ENCODE data around the gene CDKN2B-AS1.

CDKN2B-AS1 gene

GRCh38 chr9:22134390-22134789 is 139.8 kb downstream of the CDKN2B-AS1 start:
- 96% methylated on average over 2 of the region's 2 CpGs for WGBS
- H3K9me3 ChIP-seq (ENCODE audit: insufficient read depth, low read depth, low read length): no peaks in the 10 kb centered on the region

DNA sequence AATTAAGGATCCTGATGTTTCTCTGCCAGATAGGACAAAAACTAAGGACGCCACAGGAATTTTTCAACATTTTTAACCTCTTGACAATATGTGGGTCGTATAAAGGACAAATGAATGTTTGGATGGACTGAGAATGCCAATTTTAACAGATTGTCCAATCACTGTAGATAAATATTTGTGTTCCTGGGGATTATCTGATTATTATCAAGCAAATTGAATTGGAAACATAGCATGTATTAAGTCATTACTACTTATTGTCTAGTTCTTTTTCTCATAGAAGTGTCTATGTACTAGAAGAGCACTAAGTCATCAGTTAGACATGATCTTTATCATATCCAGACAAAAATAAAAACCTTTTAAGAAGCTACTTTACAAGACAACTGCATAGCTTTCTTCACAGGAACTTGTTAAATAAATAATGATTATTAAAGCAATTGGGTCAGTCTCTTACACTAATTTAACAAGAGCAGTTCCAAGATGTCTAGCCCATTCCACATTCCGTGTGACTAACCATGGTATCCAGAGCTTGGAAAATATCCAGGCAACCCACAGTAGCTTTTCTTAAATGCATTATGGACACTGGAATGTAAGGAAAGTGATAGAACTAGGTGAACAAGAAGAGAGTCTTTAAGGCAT is 142.0 kb downstream of the CDKN2B-AS1 start:
- no peaks in the 10 kb centered on the region for H3K36me3 ChIP-seq (ENCODE audit: insufficient read depth, low read length)
- no peak overlapping the region for H3K27ac ChIP-seq (ENCODE audit: low read depth, low read length)
- 93% methylated on average over 3 of the region's 3 CpGs for WGBS
- H3K4me1 ChIP-seq (ENCODE audit: insufficient read depth, low read length): no peaks in the 10 kb centered on the region
- H3K4me3 ChIP-seq (ENCODE audit: low read length): no peak overlapping the region
- no peaks in the 10 kb centered on the region for H3K9me3 ChIP-seq (ENCODE audit: insufficient read depth, low read depth, low read length)
- H3K9ac ChIP-seq (ENCODE audit: low read depth, low read length): no peak overlapping the region
- no peaks in the 10 kb centered on the region for H3K27me3 ChIP-seq (ENCODE audit: insufficient read depth, low read length)

More at GRCh38 chr9:22134390-22134789, 139.8 kb downstream of the CDKN2B-AS1 start:
- Histone ChIP-seq H3K9ac (ENCODE audit: low read depth, low read length) (no peak overlapping the region), H3K27me3 (ENCODE audit: insufficient read depth, low read length) (no peaks in the 10 kb centered on the region), H3K4me3 (ENCODE audit: low read length) (no peak overlapping the region), H3K4me1 (ENCODE audit: insufficient read depth, low read length) (no peaks in the 10 kb centered on the region), H3K27ac (ENCODE audit: low read depth, low read length) (no peak overlapping the region), H3K36me3 (ENCODE audit: insufficient read depth, low read length) (no peaks in the 10 kb centered on the region)

- Histone ChIP-seq H3K36me3 (ENCODE audit: insufficient read depth, low read length) (no peaks in the 10 kb centered on the region), H3K4me3 (ENCODE audit: low read length) (no peak overlapping the region), H3K27ac (ENCODE audit: low read depth, low read length) (no peak overlapping the region), H3K9me3 (ENCODE audit: insufficient read depth, low read depth, low read length) (no peaks in the 10 kb centered on the region), H3K9ac (ENCODE audit: low read depth, low read length) (no peak overlapping the region), H3K27me3 (ENCODE audit: insufficient read depth, low read length) (no peaks in the 10 kb centered on the region), H3K4me1 (ENCODE audit: insufficient read depth, low read length) (no peaks in the 10 kb centered on the region)
- WGBS: 89% methylated on average over 4 of the region's 4 CpGs
Observed at GRCh38 chr9:22138956-22139660, 144.5 kb downstream of the CDKN2B-AS1 start.

- Histone ChIP-seq H3K4me1 (ENCODE audit: insufficient read depth, low read length) (no peaks in the 10 kb centered on the region), H3K9ac (ENCODE audit: low read depth, low read length) (no peak overlapping the region), H3K36me3 (ENCODE audit: insufficient read depth, low read length) (no peaks in the 10 kb centered on the region), H3K9me3 (ENCODE audit: insufficient read depth, low read depth, low read length) (no peaks in the 10 kb centered on the region), H3K27ac (ENCODE audit: low read depth, low read length) (no peak overlapping the region), H3K4me3 (ENCODE audit: low read length) (no peak overlapping the region), H3K27me3 (ENCODE audit: insufficient read depth, low read length) (no peaks in the 10 kb centered on the region)
- 76% methylated on average over 1 of the region's 1 CpG for WGBS
Observed at GRCh38 chr9:22141908-22142307, 147.3 kb downstream of the CDKN2B-AS1 start.

- H3K27me3 ChIP-seq (ENCODE audit: insufficient read depth, low read length): no peaks in the 10 kb centered on the region
- H3K9me3 ChIP-seq (ENCODE audit: insufficient read depth, low read depth, low read length): no peaks in the 10 kb centered on the region
- H3K4me3 ChIP-seq (ENCODE audit: low read length): no peak overlapping the region
- no peak overlapping the region for H3K9ac ChIP-seq (ENCODE audit: low read depth, low read length)
- H3K36me3 ChIP-seq (ENCODE audit: insufficient read depth, low read length): no peaks in the 10 kb centered on the region
- H3K27ac ChIP-seq (ENCODE audit: low read depth, low read length): no peak overlapping the region
- WGBS: 69% methylated on average over 2 of the region's 2 CpGs
- no peaks in the 10 kb centered on the region for H3K4me1 ChIP-seq (ENCODE audit: insufficient read depth, low read length)
Observed at GRCh38 chr9:22142671-22143070, 148.1 kb downstream of the CDKN2B-AS1 start.

- H3K9me3 ChIP-seq (ENCODE audit: insufficient read depth, low read depth, low read length): no peaks in the 10 kb centered on the region
- no peak overlapping the region for H3K4me3 ChIP-seq (ENCODE audit: low read length)
- whole genome bisulfite sequencing: 33% methylated on average over 1 of the region's 1 CpG
- no peaks in the 10 kb centered on the region for H3K36me3 ChIP-seq (ENCODE audit: insufficient read depth, low read length)
- no peaks in the 10 kb centered on the region for H3K27me3 ChIP-seq (ENCODE audit: insufficient read depth, low read length)
- no peaks in the 10 kb centered on the region for H3K4me1 ChIP-seq (ENCODE audit: insufficient read depth, low read length)
- H3K9ac ChIP-seq (ENCODE audit: low read depth, low read length): no peak overlapping the region
- no peak overlapping the region for H3K27ac ChIP-seq (ENCODE audit: low read depth, low read length)
Observed at GRCh38 chr9:22143799-22144625, 149.4 kb downstream of the CDKN2B-AS1 start.

DNA sequence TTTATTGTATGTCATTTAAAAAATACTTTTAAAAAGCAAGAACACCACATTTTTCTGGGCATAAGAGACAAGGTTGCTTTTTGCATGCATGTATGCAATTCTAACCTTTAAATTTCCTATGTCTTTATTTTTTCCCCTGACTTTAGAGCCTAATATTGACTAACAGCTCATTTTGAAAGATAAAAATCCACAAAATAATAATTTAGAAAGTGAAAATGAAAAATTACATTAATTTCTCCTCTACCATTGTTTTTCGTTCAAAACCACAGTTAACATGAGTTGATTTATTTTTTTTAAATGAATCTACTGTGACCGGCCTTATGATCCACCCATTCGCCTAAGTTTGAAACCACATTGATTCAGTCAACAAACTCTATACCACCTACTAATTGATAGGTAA is 152.0 kb downstream of the CDKN2B-AS1 start:
- no CpG with 5 or more reads among the region's 3 CpGs for WGBS
- H3K36me3 ChIP-seq (ENCODE audit: insufficient read depth, low read length): no peaks in the 10 kb centered on the region
- H3K9me3 ChIP-seq (ENCODE audit: insufficient read depth, low read depth, low read length): no peaks in the 10 kb centered on the region
- H3K4me3 ChIP-seq (ENCODE audit: low read length): no peak overlapping the region
- H3K9ac ChIP-seq (ENCODE audit: low read depth, low read length): no peak overlapping the region
- no peak overlapping the region for H3K27ac ChIP-seq (ENCODE audit: low read depth, low read length)
- no peaks in the 10 kb centered on the region for H3K27me3 ChIP-seq (ENCODE audit: insufficient read depth, low read length)
- no peaks in the 10 kb centered on the region for H3K4me1 ChIP-seq (ENCODE audit: insufficient read depth, low read length)

GRCh38 chr9:22147813-22148527 is 153.4 kb downstream of the CDKN2B-AS1 start:
- 89% methylated on average over 8 of the region's 8 CpGs for WGBS
- H3K4me3 ChIP-seq (ENCODE audit: low read length): no peak overlapping the region
- no peak overlapping the region for H3K9ac ChIP-seq (ENCODE audit: low read depth, low read length)
- H3K36me3 ChIP-seq (ENCODE audit: insufficient read depth, low read length): no peaks in the 10 kb centered on the region
- H3K9me3 ChIP-seq (ENCODE audit: insufficient read depth, low read depth, low read length): no peaks in the 10 kb centered on the region
- no peaks in the 10 kb centered on the region for H3K4me1 ChIP-seq (ENCODE audit: insufficient read depth, low read length)
- no peak overlapping the region for H3K27ac ChIP-seq (ENCODE audit: low read depth, low read length)
- H3K27me3 ChIP-seq (ENCODE audit: insufficient read depth, low read length): no peaks in the 10 kb centered on the region

- H3K27me3 ChIP-seq (ENCODE audit: insufficient read depth, low read length): no peaks in the 10 kb centered on the region
- no peak overlapping the region for H3K9ac ChIP-seq (ENCODE audit: low read depth, low read length)
- H3K9me3 ChIP-seq (ENCODE audit: insufficient read depth, low read depth, low read length): no peaks in the 10 kb centered on the region
- H3K27ac ChIP-seq (ENCODE audit: low read depth, low read length): no peak overlapping the region
- no peak overlapping the region for H3K4me3 ChIP-seq (ENCODE audit: low read length)
- H3K4me1 ChIP-seq (ENCODE audit: insufficient read depth, low read length): no peaks in the 10 kb centered on the region
- H3K36me3 ChIP-seq (ENCODE audit: insufficient read depth, low read length): no peaks in the 10 kb centered on the region
Observed at GRCh38 chr9:22148528-22148875, 153.9 kb downstream of the CDKN2B-AS1 start.

GRCh38 chr9:22148876-22149637 is 154.5 kb downstream of the CDKN2B-AS1 start:
- no peaks in the 10 kb centered on the region for H3K9me3 ChIP-seq (ENCODE audit: insufficient read depth, low read depth, low read length)
- H3K36me3 ChIP-seq (ENCODE audit: insufficient read depth, low read length): no peaks in the 10 kb centered on the region
- no peak overlapping the region for H3K27ac ChIP-seq (ENCODE audit: low read depth, low read length)
- no peaks in the 10 kb centered on the region for H3K27me3 ChIP-seq (ENCODE audit: insufficient read depth, low read length)
- H3K9ac ChIP-seq (ENCODE audit: low read depth, low read length): no peak overlapping the region
- no peaks in the 10 kb centered on the region for H3K4me1 ChIP-seq (ENCODE audit: insufficient read depth, low read length)
- H3K4me3 ChIP-seq (ENCODE audit: low read length): no peak overlapping the region
